Measurements from ENCODE around the gene NTPCR. TPM values are rescaled to one million over a fixed set of nuclear protein-coding genes. Genes with fewer than 3 reads are reported as not detected.

The NTPCR gene
- total RNA-seq, 1 donor from 2014 or later: 47.6 TPM

DNA sequence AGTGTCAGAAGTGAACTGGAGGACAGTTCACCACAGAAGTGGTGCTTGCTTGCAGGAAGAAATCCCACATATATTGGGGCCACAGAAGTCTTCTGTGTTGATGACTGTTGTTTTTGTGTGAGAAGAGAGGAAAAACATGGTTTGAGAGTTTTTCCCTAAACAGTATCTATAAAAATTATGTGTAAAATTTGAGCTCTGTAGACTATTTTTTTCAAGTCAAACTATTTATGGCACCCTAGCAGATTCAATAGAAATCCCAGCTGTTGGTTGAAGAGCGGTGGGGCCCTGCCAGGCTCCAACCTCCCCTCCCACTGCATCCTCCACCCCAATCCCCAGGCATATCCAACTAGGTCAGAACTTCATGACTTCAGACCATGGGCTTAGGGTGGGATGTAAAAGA is 61.6 kb downstream of the NTPCR start:
- Histone ChIP-seq H3K27ac (replicated peaks) (no peak overlapping the region), H3K4me3 (no peak overlapping the region), H3K27me3 (ENCODE audit: low read depth) (no peaks in the 10 kb centered on the region), H3K4me1 (no peaks in the 10 kb centered on the region), H3K9me3 (replicated peaks) (no peaks in the 10 kb centered on the region), H3K36me3 (no peaks in the 10 kb centered on the region)
- intact Hi-C loops (cut with micrococcal nuclease): no loop called here
- TF ChIP-seq, protein P1, sequence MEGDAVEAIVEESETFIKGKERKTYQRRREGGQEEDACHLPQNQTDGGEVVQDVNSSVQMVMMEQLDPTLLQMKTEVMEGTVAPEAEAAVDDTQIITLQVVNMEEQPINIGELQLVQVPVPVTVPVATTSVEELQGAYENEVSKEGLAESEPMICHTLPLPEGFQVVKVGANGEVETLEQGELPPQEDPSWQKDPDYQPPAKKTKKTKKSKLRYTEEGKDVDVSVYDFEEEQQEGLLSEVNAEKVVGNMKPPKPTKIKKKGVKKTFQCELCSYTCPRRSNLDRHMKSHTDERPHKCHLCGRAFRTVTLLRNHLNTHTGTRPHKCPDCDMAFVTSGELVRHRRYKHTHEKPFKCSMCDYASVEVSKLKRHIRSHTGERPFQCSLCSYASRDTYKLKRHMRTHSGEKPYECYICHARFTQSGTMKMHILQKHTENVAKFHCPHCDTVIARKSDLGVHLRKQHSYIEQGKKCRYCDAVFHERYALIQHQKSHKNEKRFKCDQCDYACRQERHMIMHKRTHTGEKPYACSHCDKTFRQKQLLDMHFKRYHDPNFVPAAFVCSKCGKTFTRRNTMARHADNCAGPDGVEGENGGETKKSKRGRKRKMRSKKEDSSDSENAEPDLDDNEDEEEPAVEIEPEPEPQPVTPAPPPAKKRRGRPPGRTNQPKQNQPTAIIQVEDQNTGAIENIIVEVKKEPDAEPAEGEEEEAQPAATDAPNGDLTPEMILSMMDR (IDR thresholded peaks at IDR 0.05; ENCODE audit: borderline replicate concordance): no peak
- no peak for DNase-seq

DNA sequence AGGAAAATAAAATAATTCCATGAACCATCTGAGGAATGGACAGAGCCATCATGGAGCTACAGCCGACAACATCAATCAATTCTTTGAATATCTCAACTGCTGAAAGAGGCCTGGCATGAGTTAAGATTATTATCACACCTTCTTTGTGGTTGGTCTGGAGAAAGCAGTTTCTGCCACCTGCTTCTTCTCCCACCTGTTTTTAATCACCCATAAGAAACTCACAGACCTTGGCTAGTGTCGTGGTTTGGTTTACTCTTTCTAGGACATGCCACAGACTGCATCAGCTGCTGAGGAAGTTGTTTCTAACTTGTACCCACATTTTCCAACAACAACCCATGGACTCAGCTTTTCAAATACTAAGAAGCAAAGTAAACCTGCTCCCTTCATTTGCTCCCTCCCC is 65.6 kb downstream of the NTPCR start:
- TF ChIP-seq, protein P1 (IDR thresholded peaks at IDR 0.05; ENCODE audit: borderline replicate concordance): no peak
- Histone ChIP-seq H3K36me3 (no peaks in the 10 kb centered on the region), H3K27ac (replicated peaks) (no peak overlapping the region), H3K9me3 (replicated peaks) (no peaks in the 10 kb centered on the region), H3K4me1 (peaks cover 10% of the 10 kb centered on the region), H3K4me3 (no peak overlapping the region), H3K27me3 (ENCODE audit: low read depth) (no peaks in the 10 kb centered on the region)
- intact Hi-C loops (cut with micrococcal nuclease): no loop called here
- no peak for DNase-seq

GRCh38 chr1:233016798-233017197 is 66.4 kb downstream of the NTPCR start:
- intact Hi-C loops (cut with micrococcal nuclease): no loop called here
- Histone ChIP-seq H3K36me3 (no peaks in the 10 kb centered on the region), H3K4me3 (no peak overlapping the region), H3K9me3 (replicated peaks) (no peaks in the 10 kb centered on the region), H3K27me3 (ENCODE audit: low read depth) (no peaks in the 10 kb centered on the region), H3K4me1 (peaks cover 12% of the 10 kb centered on the region), H3K27ac (replicated peaks) (no peak overlapping the region)
- TF ChIP-seq, protein P1 (IDR thresholded peaks at IDR 0.05; ENCODE audit: borderline replicate concordance): no peak
- no peak for DNase-seq

DNA sequence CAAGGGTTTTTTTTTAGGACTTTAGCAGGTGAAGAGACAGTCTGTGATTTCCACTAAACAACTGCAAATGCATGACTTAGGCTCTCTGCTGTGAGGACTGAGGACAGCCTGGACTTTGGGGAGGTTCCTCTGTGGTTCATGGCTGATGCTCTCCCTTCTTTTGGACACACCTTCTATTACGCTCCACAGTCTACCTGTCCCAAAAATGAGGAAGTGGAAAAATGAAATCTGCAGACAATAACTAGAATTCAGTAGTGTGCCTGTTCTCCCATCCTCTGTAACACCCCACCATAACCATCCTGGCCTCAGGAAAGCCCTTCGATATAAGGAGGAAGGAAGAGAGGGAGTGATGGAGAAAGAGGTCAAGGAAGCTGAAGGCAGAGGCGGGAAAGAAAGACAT is 68.7 kb downstream of the NTPCR start:
- Histone ChIP-seq H3K4me3 (no peak overlapping the region), H3K27me3 (ENCODE audit: low read depth) (no peaks in the 10 kb centered on the region), H3K36me3 (no peaks in the 10 kb centered on the region), H3K4me1 (peaks cover 12% of the 10 kb centered on the region), H3K27ac (replicated peaks) (no peak overlapping the region), H3K9me3 (replicated peaks) (no peaks in the 10 kb centered on the region)
- intact Hi-C loops (cut with micrococcal nuclease): no loop called here
- TF ChIP-seq, protein P1 (IDR thresholded peaks at IDR 0.05; ENCODE audit: borderline replicate concordance): no peak
- no peak for DNase-seq

GRCh38 chr1:233019778-233020325 is 69.4 kb downstream of the NTPCR start:
- no peak overlapping the region for H3K27ac ChIP-seq (replicated peaks)
- peaks cover 12% of the 10 kb centered on the region for H3K4me1 ChIP-seq
- DNase-seq: no peak
- intact Hi-C loops (cut with micrococcal nuclease): no loop called here
- no peak overlapping the region for H3K4me3 ChIP-seq
- no peaks in the 10 kb centered on the region for H3K9me3 ChIP-seq (replicated peaks)
- no peaks in the 10 kb centered on the region for H3K36me3 ChIP-seq
- TF ChIP-seq, protein P1 (IDR thresholded peaks at IDR 0.05; ENCODE audit: borderline replicate concordance): no peak
- no peaks in the 10 kb centered on the region for H3K27me3 ChIP-seq (ENCODE audit: low read depth)
